Calu3 (cell line): Measurements from ENCODE around the gene NOSIP. TPM values are rescaled to one million over a fixed set of nuclear protein-coding genes. Genes with fewer than 3 reads are reported as not detected.

Experiments used
- BruUV-seq: library from RNA; stranded (reverse); fragments of 400-500 nt; replicated peaks from 2 replicates; lab custom pipeline; 2021; lab: Mats Ljungman, UMichigan
- CTCF ChIA-PET: fragments of 300-600 bp; sonication (Branson Sonifier 250); formaldehyde crosslinking; loops from one replicate; lab custom pipeline; 2022; ENCODE audit warnings: antibody characterized with exemption; lab: Charles Lee
- DNase-seq: peaks from one replicate; pipeline ENCODE4 v3.0.0; 2022
- H3K27ac Mint-ChIP-seq: one replicate; pipeline ENCODE4 v1.8.0; 2022; ENCODE audit warnings: mixed read lengths; ENCODE audit not compliant: unreplicated experiment
- H3K27me3 Mint-ChIP-seq: one replicate; pipeline ENCODE4 v1.8.0; 2022; ENCODE audit warnings: mixed read lengths; ENCODE audit not compliant: unreplicated experiment
- H3K36me3 Mint-ChIP-seq: one replicate; pipeline ENCODE4 v1.8.0; 2022; ENCODE audit warnings: mild to moderate bottlenecking, moderate library complexity, mixed read lengths; ENCODE audit not compliant: insufficient read depth, unreplicated experiment
- H3K4me1 Mint-ChIP-seq: one replicate; pipeline ENCODE4 v1.8.0; 2022; ENCODE audit warnings: mild to moderate bottlenecking, low read depth, mixed read lengths; ENCODE audit not compliant: unreplicated experiment
- H3K4me3 Mint-ChIP-seq: one replicate; pipeline ENCODE4 v1.8.0; 2022; ENCODE audit warnings: mild to moderate bottlenecking, low read depth, moderate library complexity, mixed read lengths; ENCODE audit not compliant: unreplicated experiment
- H3K9me3 Mint-ChIP-seq: one replicate; pipeline ENCODE4 v1.8.0; 2022; ENCODE audit warnings: low read depth, mixed read lengths; ENCODE audit not compliant: unreplicated experiment
- CTCF ChIP-seq: fragments of 200-600 bp; IDR thresholded peaks from one replicate; pipeline ENCODE4 v1.8.0; 2022; ENCODE audit warnings: antibody characterized with exemption; ENCODE audit not compliant: unreplicated experiment
- intact Hi-C: fragments of 100-400 bp; cut with micrococcal nuclease; formaldehyde crosslinking; loops from one replicate; pipeline ENCODE4 v1.10.0; 2022; ENCODE audit not compliant: unreplicated experiment
- total RNA-seq: library from RNA; stranded (reverse); gene quantifications from 2 replicates; pipeline ENCODE4 v1.2.3, GENCODE V29; 2022

NOSIP gene
- total RNA-seq, 1 experiment from 2014 or later: 76.9 TPM

DNA sequence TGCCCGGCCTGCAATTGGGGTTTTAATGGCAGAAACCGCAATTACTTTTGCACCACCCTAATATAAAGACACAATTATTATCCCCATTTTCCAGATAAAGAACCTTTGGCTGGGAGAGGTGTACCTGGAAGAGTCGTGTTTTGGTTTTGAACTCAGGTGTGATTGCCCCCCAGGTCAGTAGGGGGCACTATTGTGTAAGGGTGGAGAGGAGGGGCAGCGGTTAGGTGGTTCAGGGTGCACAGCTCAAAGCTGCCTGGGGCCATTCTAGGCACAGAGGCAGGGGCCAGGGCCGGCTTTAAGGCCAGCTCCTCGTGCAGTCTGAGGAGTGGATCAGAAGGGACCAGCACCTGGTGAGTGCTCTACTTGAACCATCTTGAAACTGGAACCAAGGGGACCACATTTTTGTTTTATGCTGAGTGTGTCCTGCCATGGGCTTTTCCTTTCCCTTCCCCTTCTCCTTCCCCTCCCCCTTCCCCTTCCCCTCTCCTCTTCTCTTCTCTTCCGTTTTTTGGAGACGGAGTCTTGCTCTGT, 73.7 kb downstream of the NOSIP start:
- CTCF ChIA-PET: interaction anchor here (0.6 to 1.1 kb wide), 5 partner anchors 40 to 584 kb away, joined by 3 to 18 read pairs (median 4); no protein-coding TSS in a partner anchor
- DNase-seq: peak; percentile 77
- no peaks in the 10 kb centered on the region for H3K9me3 Mint-ChIP-seq
- H3K4me1 Mint-ChIP-seq: peaks cover 8% of the 10 kb centered on the region
- peak; percentile 88 for TF ChIP-seq CTCF
- H3K4me3 Mint-ChIP-seq: no peak overlapping the region
- H3K36me3 Mint-ChIP-seq: peaks cover 3% of the 10 kb centered on the region
- no TSS peak for BruUV-seq
- intact Hi-C loops: loop anchor here (1.0 kb wide), 1 partner anchor 64 kb away; no protein-coding TSS in a partner anchor
- H3K27me3 Mint-ChIP-seq: no peaks in the 10 kb centered on the region
- H3K27ac Mint-ChIP-seq: no peak overlapping the region

Other genes with a start within 250 kb of the NOSIP start
- not detected in 2 replicates for gene CD37, start 245.2 kb downstream of the NOSIP start, total RNA-seq
- 2.4 TPM in 2 replicates for gene TEAD2, start 218.1 kb downstream of the NOSIP start, total RNA-seq
- not detected in 2 replicates for gene DKKL1, start 216.7 kb downstream of the NOSIP start, total RNA-seq
- not detected in 2 replicates for gene KASH5, start 192.3 kb downstream of the NOSIP start, total RNA-seq
- not detected in 2 replicates for gene PTH2, start 157.1 kb downstream of the NOSIP start, total RNA-seq
- not detected in 2 replicates for gene GFY, start 155.2 kb downstream of the NOSIP start, total RNA-seq
- not detected in 2 replicates for gene SLC17A7, start 139.0 kb downstream of the NOSIP start, total RNA-seq
- gene PIH1D1, start 128.7 kb downstream of the NOSIP start, total RNA-seq: 127 and 141 TPM in 2 replicates
- gene ALDH16A1, start 127.3 kb downstream of the NOSIP start, total RNA-seq: 34.4 and 36.1 TPM in 2 replicates
- gene FLT3LG, start 106.3 kb downstream of the NOSIP start, total RNA-seq: 4.8 and 7.1 TPM in 2 replicates
- 1,844 and 1,993 TPM in 2 replicates for gene RPL13A, start 92.9 kb downstream of the NOSIP start, total RNA-seq
- gene RPS11, start 84.1 kb downstream of the NOSIP start, total RNA-seq: 1,643 and 1,795 TPM in 2 replicates
- 80.8 and 95.4 TPM in 2 replicates for gene FCGRT, start 67.9 kb downstream of the NOSIP start, total RNA-seq
- gene RCN3, start 52.6 kb downstream of the NOSIP start, total RNA-seq: 5.0 and 7.6 TPM in 2 replicates
- gene PRRG2, start 760 bp upstream of the NOSIP start, total RNA-seq: 19.0 and 22.1 TPM in 2 replicates
- 51.4 and 53.0 TPM in 2 replicates for gene PRR12, start 10.6 kb upstream of the NOSIP start, total RNA-seq
- 70.4 and 82.2 TPM in 2 replicates for gene RRAS, start 59.6 kb upstream of the NOSIP start, total RNA-seq
- 129 and 137 TPM in 2 replicates for gene SCAF1, start 61.7 kb upstream of the NOSIP start, total RNA-seq
- gene IRF3, start 85.3 kb upstream of the NOSIP start, total RNA-seq: 189 and 191 TPM in 2 replicates
- 66.5 and 70.8 TPM in 2 replicates for gene BCL2L12, start 85.4 kb upstream of the NOSIP start, total RNA-seq
- gene PRMT1, start 96.7 kb upstream of the NOSIP start, total RNA-seq: 350 and 369 TPM in 2 replicates
- gene ADM5, start 109.0 kb upstream of the NOSIP start, total RNA-seq: 17.0 and 18.5 TPM in 2 replicates
- 0.57 and 1.4 TPM in 2 replicates for gene CPT1C, start 110.6 kb upstream of the NOSIP start, total RNA-seq
- gene TSKS, start 182.8 kb upstream of the NOSIP start, total RNA-seq: not detected in 2 replicates
- gene AP2A1, start 186.4 kb upstream of the NOSIP start, total RNA-seq: 80.1 and 89.0 TPM in 2 replicates
- gene FUZ, start 232.7 kb upstream of the NOSIP start, total RNA-seq: 12.2 and 17.0 TPM in 2 replicates
- 89.7 and 95.8 TPM in 2 replicates for gene MED25, start 237.7 kb upstream of the NOSIP start, total RNA-seq